K562 (cell line): ENCODE measurements around the gene TRPV5. TPM values are rescaled to one million over a fixed set of nuclear protein-coding genes. Genes with fewer than 3 reads are reported as not detected.

Source experiments
- CBFB ChIP-seq: sonication (generic); formaldehyde crosslinking; IDR thresholded peaks from 2 replicates; pipeline ENCODE4 v1.4.0; 2020; ENCODE audit warnings: mild to moderate bottlenecking, missing genetic modification reagents
- CHD4 ChIP-seq: fragments of 200-600 bp; sonication (generic); IDR thresholded peaks from 3 replicates; pipeline ENCODE4 v1.6.1; 2012; ENCODE audit warnings: low read depth, mild to moderate bottlenecking, mixed read lengths, low read length, inconsistent platforms; ENCODE audit not compliant: insufficient read depth, insufficient replicate concordance, poor library complexity, severe bottlenecking
- DPF2 ChIP-seq: fragments of 450-650 bp; IDR thresholded peaks from 2 replicates; pipeline ENCODE4 v1.6.1; 2016
- NFIX ChIP-seq: fragments of 250-450 bp; sonication (Bioruptor Pico); IDR thresholded peaks from 2 replicates; pipeline ENCODE4 v1.4.0; 2020; ENCODE audit warnings: low read depth, mild to moderate bottlenecking, moderate library complexity
- SFPQ ChIP-seq: fragments of 200-400 bp; formaldehyde crosslinking; IDR thresholded peaks from 2 replicates; pipeline ENCODE4 v1.6.1; 2017; ENCODE audit warnings: mild to moderate bottlenecking, low read depth, low read length, moderate library complexity
- TFAM ChIP-seq: fragments of 250-450 bp; sonication (Bioruptor Pico); conservative IDR thresholded peaks from 2 replicates; pipeline ENCODE4 v1.5.0; 2021; ENCODE audit warnings: mild to moderate bottlenecking, moderate library complexity
- ZNF280B ChIP-seq: fragments of 250-450 bp; sonication (Bioruptor Pico); IDR thresholded peaks from 2 replicates; pipeline ENCODE4 v1.5.1; 2021; ENCODE audit warnings: mild to moderate bottlenecking
- ZNF583 ChIP-seq: fragments of 250-450 bp; sonication (Bioruptor Pico); IDR thresholded peaks from 2 replicates; pipeline ENCODE4 v1.4.0; 2020
- polyA plus RNA-seq, 8 experiments: library from polyadenylated mRNA; depleted of rRNA in 4 of 8; stranded (reverse) in 5 of 8; unstranded in 3 of 8; fragments of >200 nt; fragmentation: Nextera tagmentation in 2 of 8; fragmentation: Illumina TruSeq in 1 of 8; extraction: Ambion mirVana in 2 of 8; extraction: Trizol in 1 of 8; gene quantifications; 2 replicates each; pipeline versions ENCODE4 v1.2.1 to v1.2.3, GENCODE V29; 2011 to 2014; ENCODE audit warnings: inconsistent platforms in 1 of 8, missing spikeins in 1 of 8
- total RNA-seq, 7 experiments: library from RNA; depleted of rRNA in 6 of 7; stranded (reverse); fragments of >200 nt in 6 of 7; fragmentation: Illumina TruSeq in 2 of 7; extraction: Trizol in 2 of 7; gene quantifications; 2 replicates each; pipeline versions ENCODE4 v1.2.1 to v1.2.3, GENCODE V29; 2011 to 2021; ENCODE audit warnings: low replicate concordance in 1 of 7

TRPV5 gene
- total and polyA plus RNA-seq, 9 of the 15 experiments (the other 6 are each of a cell fraction or from before 2014, with no cell fraction given) = not detected

GRCh38 chr7:142862786-142863400 is 70.7 kb downstream of the TRPV5 start (continued):
- TF ChIP-seq SFPQ (no peak), ZNF583 (no peak), CBFB (no peak), CHD4 (no peak), TFAM (CRISPR knock-in tag) (no peak), NFIX (CRISPR knock-in tag) (no peak), ZNF280B (no peak), DPF2 (no peak)
